ENCODE data around the gene CPSF2.

DNA sequence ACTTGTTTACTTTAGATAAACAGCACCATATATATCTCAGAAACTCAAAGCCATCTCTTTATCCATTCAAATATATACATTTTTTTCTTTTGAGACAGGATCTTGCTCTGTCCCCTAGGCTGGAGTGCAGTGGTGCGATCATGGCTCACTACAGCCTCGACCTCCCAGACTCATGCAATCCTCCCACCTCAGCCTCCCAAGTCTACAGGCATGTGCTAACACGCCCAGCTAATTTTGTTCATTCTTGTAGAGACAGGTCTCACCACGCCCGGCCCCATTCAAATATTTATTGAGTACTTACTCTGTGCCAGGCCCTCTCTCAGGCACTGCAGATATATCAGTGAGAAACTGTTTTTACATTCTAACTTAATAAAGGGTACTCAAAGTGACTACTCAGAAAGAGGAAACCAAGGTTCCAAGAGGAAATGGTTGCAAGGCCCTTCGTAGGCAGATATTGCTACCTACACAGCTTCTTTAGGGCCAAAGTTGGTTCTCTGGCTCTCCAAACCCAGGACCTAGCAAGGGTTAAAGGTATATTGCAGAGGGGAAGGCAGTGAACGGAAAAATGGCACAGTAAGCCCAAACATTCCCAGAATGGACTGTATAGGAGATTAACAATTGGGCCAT lies 18.3 kb upstream of the CPSF2 start:
- no peak for TF ChIP-seq EP300 (IDR thresholded peaks at IDR 0.05; ENCODE audit: borderline replicate concordance in 1 of 2, low read depth in 1 of 2, low read length in 1 of 2)
- TF ChIP-seq CTCF (IDR thresholded peaks at IDR 0.05): no peak
- no peak for TF ChIP-seq POLR2AphosphoS5 (IDR thresholded peaks at IDR 0.05; ENCODE audit: low read depth, low read length)
- no peak for TF ChIP-seq TEAD4 (IDR thresholded peaks at IDR 0.05; ENCODE audit: borderline replicate concordance, insufficient read depth)
